HEK293 (cell line): Measurements from ENCODE around the gene VPS11.

Experiments
- CTCF ChIA-PET: fragments of 350-600 bp; formaldehyde crosslinking; extraction: SDS; loops from one replicate; lab custom pipeline; 2021; ENCODE audit warnings: antibody characterized with exemption; lab: Yijun Ruan, JAX
- POLR2A ChIA-PET: fragments of 300-600 bp; formaldehyde crosslinking; extraction: SDS; loops from one replicate; lab custom pipeline; 2020; ENCODE audit warnings: antibody characterized with exemption, inconsistent platforms; lab: Yijun Ruan, JAX
- H3K27ac ChIP-seq: fragments of 200-500 bp; sonication (Bioruptor generic); 2 replicates; pipeline ENCODE4 v1.5.1; 2014; ENCODE audit warnings: low read depth, low read length, control low read depth, inconsistent platforms; ENCODE audit errors: extremely low read depth
- H3K36me3 ChIP-seq, 2 experiments: fragments of 200-500 bp in 1 of 2; sonication (Bioruptor generic) in 1 of 2; 1 replicate in 1 of 2; 2 replicates in 1 of 2; pipeline ENCODE4 v1.5.1; 2014 to 2017; ENCODE audit warnings: inconsistent platforms in 2 of 2, low read length in 2 of 2; ENCODE audit not compliant: control insufficient read depth in 2 of 2, insufficient read depth in 1 of 2
- H3K4me1 ChIP-seq: fragments of 200-500 bp; sonication (Bioruptor generic); 2 replicates; pipeline ENCODE4 v1.5.1; 2014; ENCODE audit warnings: mild to moderate bottlenecking, low read length, inconsistent platforms; ENCODE audit not compliant: control insufficient read depth, insufficient read depth
- H3K4me3 ChIP-seq: 2 replicates; pipeline ENCODE4 v1.5.1; 2011; ENCODE audit warnings: low read depth, mild to moderate bottlenecking, control low read depth, low read length, moderate library complexity
- H3K9me3 ChIP-seq: fragments of 200-500 bp; sonication (Bioruptor generic); 2 replicates; pipeline ENCODE4 v1.5.1; 2014; ENCODE audit warnings: low read depth, low read length, inconsistent platforms; ENCODE audit not compliant: control insufficient read depth, insufficient read depth
- FEZF1 ChIP-seq: fragments of 450-650 bp; formaldehyde crosslinking; IDR thresholded peaks from 2 replicates; pipeline ENCODE4 v1.5.1; 2016; ENCODE audit warnings: missing biosample characterization, missing genetic modification characterization
- YY1 ChIP-seq: fragments of 450-650 bp; formaldehyde crosslinking; IDR thresholded peaks from 2 replicates; pipeline ENCODE4 v1.5.1; 2018; ENCODE audit warnings: missing biosample characterization, missing genetic modification characterization
- YY2 ChIP-seq: fragments of 450-650 bp; formaldehyde crosslinking; IDR thresholded peaks from 2 replicates; pipeline ENCODE4 v1.5.1; 2016; ENCODE audit warnings: missing biosample characterization, missing genetic modification characterization
- ZBTB48 ChIP-seq: fragments of 450-650 bp; formaldehyde crosslinking; IDR thresholded peaks from 2 replicates; pipeline ENCODE4 v1.5.1; 2016; ENCODE audit warnings: missing biosample characterization, missing genetic modification characterization
- ZNF155 ChIP-seq: fragments of 450-650 bp; formaldehyde crosslinking; IDR thresholded peaks from 2 replicates; pipeline ENCODE4 v1.5.1; 2016; ENCODE audit warnings: missing biosample characterization, missing genetic modification characterization
- ZNF157 ChIP-seq: fragments of 450-650 bp; formaldehyde crosslinking; IDR thresholded peaks from 2 replicates; pipeline ENCODE4 v1.5.1; 2016; ENCODE audit warnings: missing biosample characterization, missing genetic modification characterization
- ZNF175 ChIP-seq: fragments of 450-650 bp; formaldehyde crosslinking; IDR thresholded peaks from 2 replicates; pipeline ENCODE4 v1.5.1; 2016; ENCODE audit warnings: missing biosample characterization, missing genetic modification characterization
- ZNF549 ChIP-seq: fragments of 450-650 bp; IDR thresholded peaks from 2 replicates; pipeline ENCODE4 v1.5.1; 2018; ENCODE audit warnings: missing biosample characterization, missing genetic modification characterization, mild to moderate bottlenecking, inconsistent platforms, moderate library complexity
- ZNF626 ChIP-seq: fragments of 450-650 bp; sonication (Bioruptor Pico); formaldehyde crosslinking; IDR thresholded peaks from 2 replicates; pipeline ENCODE4 v1.5.1; 2018; ENCODE audit warnings: missing biosample characterization, missing genetic modification characterization, inconsistent platforms
- ZNF660 ChIP-seq: fragments of 450-650 bp; IDR thresholded peaks from 2 replicates; pipeline ENCODE4 v1.5.1; 2018; ENCODE audit warnings: missing biosample characterization, mild to moderate bottlenecking, missing genetic modification characterization
- ZNF830 ChIP-seq: fragments of 450-650 bp; IDR thresholded peaks from 2 replicates; pipeline ENCODE4 v1.5.0; 2018; ENCODE audit warnings: missing biosample characterization, missing genetic modification characterization, low read depth, mild to moderate bottlenecking, moderate library complexity
- TF ChIP-seq, protein P1 (sequence below): fragments of 450-650 bp; formaldehyde crosslinking; IDR thresholded peaks from 2 replicates; pipeline ENCODE4 v1.5.1; 2016; ENCODE audit warnings: missing biosample characterization, missing genetic modification characterization
- TF ChIP-seq, protein P2 (sequence below): fragments of 450-650 bp; formaldehyde crosslinking; conservative IDR thresholded peaks from 2 replicates; pipeline ENCODE4 v1.5.1; 2016; ENCODE audit warnings: low read depth, missing biosample characterization, missing genetic modification characterization
- TF ChIP-seq, protein P3 (sequence below): fragments of 450-650 bp; formaldehyde crosslinking; IDR thresholded peaks from 2 replicates; pipeline ENCODE4 v1.5.1; 2016; ENCODE audit warnings: missing biosample characterization, missing genetic modification characterization, low read depth
- TF ChIP-seq, protein P4 (sequence below): fragments of 450-650 bp; formaldehyde crosslinking; IDR thresholded peaks from 2 replicates; pipeline ENCODE4 v1.5.1; 2016; ENCODE audit warnings: missing biosample characterization, missing genetic modification characterization, borderline replicate concordance
- TF ChIP-seq, protein P5 (sequence below): fragments of 450-650 bp; formaldehyde crosslinking; IDR thresholded peaks from 2 replicates; pipeline ENCODE4 v1.5.1; 2016; ENCODE audit warnings: missing biosample characterization, missing genetic modification characterization

The VPS11 gene

DNA sequence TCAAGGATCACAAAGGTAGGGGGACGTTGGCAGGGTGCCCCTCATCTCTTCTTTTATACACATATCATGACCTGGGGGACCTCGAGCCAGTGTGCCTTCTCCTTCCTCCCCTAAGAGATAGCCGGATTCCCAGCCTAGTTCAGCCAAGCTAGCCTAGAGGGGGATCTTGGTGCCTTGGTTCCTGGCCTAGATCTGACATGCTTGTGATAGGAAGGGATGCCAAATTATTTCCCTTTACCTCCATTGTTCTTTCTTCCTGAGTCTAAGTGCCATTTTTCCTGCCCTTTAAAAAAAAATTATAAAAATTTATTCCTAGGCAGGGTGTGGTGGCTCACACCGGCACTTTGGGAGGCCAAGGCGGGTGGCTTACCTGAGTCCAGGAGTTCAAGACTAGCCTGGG lies 46.7 kb downstream of the VPS11 start:
- Histone ChIP-seq H3K4me1 (no peaks in the 10 kb centered on the region), H3K4me3 (no peak overlapping the region), H3K9me3 (no peaks in the 10 kb centered on the region), H3K27ac (no peak overlapping the region), H3K36me3 (peaks cover 0 to 76% of the 10 kb centered on the region in 2 experiments; a peak in 1 of 3 replicates)
- TF ChIP-seq ZBTB48 (tag by site-specific recombination) = no peak
- no peak for TF ChIP-seq ZNF660 (tag by site-specific recombination)
- TF ChIP-seq, protein P1, sequence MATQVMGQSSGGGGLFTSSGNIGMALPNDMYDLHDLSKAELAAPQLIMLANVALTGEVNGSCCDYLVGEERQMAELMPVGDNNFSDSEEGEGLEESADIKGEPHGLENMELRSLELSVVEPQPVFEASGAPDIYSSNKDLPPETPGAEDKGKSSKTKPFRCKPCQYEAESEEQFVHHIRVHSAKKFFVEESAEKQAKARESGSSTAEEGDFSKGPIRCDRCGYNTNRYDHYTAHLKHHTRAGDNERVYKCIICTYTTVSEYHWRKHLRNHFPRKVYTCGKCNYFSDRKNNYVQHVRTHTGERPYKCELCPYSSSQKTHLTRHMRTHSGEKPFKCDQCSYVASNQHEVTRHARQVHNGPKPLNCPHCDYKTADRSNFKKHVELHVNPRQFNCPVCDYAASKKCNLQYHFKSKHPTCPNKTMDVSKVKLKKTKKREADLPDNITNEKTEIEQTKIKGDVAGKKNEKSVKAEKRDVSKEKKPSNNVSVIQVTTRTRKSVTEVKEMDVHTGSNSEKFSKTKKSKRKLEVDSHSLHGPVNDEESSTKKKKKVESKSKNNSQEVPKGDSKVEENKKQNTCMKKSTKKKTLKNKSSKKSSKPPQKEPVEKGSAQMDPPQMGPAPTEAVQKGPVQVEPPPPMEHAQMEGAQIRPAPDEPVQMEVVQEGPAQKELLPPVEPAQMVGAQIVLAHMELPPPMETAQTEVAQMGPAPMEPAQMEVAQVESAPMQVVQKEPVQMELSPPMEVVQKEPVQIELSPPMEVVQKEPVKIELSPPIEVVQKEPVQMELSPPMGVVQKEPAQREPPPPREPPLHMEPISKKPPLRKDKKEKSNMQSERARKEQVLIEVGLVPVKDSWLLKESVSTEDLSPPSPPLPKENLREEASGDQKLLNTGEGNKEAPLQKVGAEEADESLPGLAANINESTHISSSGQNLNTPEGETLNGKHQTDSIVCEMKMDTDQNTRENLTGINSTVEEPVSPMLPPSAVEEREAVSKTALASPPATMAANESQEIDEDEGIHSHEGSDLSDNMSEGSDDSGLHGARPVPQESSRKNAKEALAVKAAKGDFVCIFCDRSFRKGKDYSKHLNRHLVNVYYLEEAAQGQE (tag by site-specific recombination) = no peak
- TF ChIP-seq ZNF549 (tag by site-specific recombination) = no peak
- TF ChIP-seq ZNF155 (tag by site-specific recombination) = no peak
- TF ChIP-seq YY1 = no peak
- TF ChIP-seq ZNF626 (tag by site-specific recombination) = no peak
- TF ChIP-seq ZNF157 (tag by site-specific recombination) = no peak
- no peak for TF ChIP-seq ZNF830
- TF ChIP-seq, protein P2, sequence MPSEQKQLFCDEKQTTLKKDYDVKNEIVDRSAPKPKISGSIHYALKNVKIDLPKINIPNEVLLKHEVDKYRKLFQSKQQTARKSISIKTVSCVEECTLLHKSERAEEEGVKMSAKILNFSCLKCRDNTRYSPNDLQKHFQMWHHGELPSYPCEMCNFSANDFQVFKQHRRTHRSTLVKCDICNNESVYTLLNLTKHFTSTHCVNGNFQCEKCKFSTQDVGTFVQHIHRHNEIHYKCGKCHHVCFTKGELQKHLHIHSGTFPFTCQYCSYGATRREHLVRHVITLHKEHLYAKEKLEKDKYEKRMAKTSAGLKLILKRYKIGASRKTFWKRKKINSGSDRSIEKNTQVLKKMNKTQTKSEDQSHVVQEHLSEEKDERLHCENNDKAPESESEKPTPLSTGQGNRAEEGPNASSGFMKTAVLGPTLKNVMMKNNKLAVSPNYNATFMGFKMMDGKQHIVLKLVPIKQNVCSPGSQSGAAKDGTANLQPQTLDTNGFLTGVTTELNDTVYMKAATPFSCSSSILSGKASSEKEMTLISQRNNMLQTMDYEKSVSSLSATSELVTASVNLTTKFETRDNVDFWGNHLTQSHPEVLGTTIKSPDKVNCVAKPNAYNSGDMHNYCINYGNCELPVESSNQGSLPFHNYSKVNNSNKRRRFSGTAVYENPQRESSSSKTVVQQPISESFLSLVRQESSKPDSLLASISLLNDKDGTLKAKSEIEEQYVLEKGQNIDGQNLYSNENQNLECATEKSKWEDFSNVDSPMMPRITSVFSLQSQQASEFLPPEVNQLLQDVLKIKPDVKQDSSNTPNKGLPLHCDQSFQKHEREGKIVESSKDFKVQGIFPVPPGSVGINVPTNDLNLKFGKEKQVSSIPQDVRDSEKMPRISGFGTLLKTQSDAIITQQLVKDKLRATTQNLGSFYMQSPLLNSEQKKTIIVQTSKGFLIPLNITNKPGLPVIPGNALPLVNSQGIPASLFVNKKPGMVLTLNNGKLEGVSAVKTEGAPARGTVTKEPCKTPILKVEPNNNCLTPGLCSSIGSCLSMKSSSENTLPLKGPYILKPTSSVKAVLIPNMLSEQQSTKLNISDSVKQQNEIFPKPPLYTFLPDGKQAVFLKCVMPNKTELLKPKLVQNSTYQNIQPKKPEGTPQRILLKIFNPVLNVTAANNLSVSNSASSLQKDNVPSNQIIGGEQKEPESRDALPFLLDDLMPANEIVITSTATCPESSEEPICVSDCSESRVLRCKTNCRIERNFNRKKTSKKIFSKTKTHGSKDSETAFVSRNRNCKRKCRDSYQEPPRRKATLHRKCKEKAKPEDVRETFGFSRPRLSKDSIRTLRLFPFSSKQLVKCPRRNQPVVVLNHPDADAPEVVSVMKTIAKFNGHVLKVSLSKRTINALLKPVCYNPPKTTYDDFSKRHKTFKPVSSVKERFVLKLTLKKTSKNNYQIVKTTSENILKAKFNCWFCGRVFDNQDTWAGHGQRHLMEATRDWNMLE (tag by site-specific recombination) = no peak
- TF ChIP-seq, protein P3, sequence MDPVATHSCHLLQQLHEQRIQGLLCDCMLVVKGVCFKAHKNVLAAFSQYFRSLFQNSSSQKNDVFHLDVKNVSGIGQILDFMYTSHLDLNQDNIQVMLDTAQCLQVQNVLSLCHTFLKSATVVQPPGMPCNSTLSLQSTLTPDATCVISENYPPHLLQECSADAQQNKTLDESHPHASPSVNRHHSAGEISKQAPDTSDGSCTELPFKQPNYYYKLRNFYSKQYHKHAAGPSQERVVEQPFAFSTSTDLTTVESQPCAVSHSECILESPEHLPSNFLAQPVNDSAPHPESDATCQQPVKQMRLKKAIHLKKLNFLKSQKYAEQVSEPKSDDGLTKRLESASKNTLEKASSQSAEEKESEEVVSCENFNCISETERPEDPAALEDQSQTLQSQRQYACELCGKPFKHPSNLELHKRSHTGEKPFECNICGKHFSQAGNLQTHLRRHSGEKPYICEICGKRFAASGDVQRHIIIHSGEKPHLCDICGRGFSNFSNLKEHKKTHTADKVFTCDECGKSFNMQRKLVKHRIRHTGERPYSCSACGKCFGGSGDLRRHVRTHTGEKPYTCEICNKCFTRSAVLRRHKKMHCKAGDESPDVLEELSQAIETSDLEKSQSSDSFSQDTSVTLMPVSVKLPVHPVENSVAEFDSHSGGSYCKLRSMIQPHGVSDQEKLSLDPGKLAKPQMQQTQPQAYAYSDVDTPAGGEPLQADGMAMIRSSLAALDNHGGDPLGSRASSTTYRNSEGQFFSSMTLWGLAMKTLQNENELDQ = no peak
- TF ChIP-seq YY2 (tag by site-specific recombination) = no peak
- POLR2A ChIA-PET = interaction anchor here (0.7 kb wide), 1 partner anchor 302 kb away, joined by 3 read pairs; no protein-coding TSS in a partner anchor
- CTCF ChIA-PET = no interaction called here

DNA sequence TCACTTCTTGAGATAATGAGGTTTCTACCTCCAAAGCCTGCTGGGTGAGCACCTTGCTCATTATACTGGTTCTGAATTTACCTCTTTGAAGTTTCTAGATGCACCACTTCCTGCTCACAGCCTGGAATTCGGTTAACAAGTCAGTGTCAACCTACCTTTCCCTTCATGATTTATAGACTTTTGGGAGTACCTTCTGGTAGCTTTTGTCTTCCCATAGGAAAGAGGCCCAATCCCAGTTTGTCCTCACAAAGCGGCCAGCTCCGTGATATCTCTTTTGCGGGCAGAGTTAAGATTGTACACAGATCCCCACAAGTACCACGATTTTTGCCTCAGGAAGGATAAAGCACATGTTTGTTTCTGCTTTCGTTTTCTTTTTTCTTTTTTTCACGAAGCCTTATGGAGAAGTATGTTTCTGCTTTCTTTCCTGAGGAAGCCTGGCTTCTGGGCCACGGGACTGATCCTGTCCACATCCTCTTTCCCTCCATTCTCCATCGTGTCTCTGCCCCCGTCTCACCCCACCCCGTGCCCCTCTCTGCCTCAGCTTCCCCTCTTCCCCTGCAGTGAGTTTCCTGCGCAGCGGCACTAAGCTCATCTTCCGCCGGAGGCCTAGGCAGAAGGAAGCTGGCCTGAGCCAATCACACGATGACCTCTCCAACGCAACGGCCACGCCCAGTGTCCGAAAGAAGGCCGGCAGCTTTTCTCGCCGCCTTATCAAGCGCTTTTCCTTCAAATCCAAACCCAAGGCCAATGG lies 48.0 kb downstream of the VPS11 start:
- H3K27ac ChIP-seq = no peak overlapping the region
- H3K9me3 ChIP-seq = no peaks in the 10 kb centered on the region
- POLR2A ChIA-PET = interaction anchor here (0.5 to 0.8 kb wide), 2 partner anchors 24 to 30 kb away, joined by 3 to 5 read pairs; no protein-coding TSS in a partner anchor
- CTCF ChIA-PET = interaction anchor here (0.6 kb wide), 2 partner anchors 20 to 38 kb away, joined by 4 read pairs; no protein-coding TSS in a partner anchor
- H3K36me3 ChIP-seq = peaks cover 0 to 64% of the 10 kb centered on the region in 2 experiments; a peak in 1 of 3 replicates
- H3K4me1 ChIP-seq = no peaks in the 10 kb centered on the region
- H3K4me3 ChIP-seq = no peak overlapping the region
- TF ChIP-seq, protein P4, sequence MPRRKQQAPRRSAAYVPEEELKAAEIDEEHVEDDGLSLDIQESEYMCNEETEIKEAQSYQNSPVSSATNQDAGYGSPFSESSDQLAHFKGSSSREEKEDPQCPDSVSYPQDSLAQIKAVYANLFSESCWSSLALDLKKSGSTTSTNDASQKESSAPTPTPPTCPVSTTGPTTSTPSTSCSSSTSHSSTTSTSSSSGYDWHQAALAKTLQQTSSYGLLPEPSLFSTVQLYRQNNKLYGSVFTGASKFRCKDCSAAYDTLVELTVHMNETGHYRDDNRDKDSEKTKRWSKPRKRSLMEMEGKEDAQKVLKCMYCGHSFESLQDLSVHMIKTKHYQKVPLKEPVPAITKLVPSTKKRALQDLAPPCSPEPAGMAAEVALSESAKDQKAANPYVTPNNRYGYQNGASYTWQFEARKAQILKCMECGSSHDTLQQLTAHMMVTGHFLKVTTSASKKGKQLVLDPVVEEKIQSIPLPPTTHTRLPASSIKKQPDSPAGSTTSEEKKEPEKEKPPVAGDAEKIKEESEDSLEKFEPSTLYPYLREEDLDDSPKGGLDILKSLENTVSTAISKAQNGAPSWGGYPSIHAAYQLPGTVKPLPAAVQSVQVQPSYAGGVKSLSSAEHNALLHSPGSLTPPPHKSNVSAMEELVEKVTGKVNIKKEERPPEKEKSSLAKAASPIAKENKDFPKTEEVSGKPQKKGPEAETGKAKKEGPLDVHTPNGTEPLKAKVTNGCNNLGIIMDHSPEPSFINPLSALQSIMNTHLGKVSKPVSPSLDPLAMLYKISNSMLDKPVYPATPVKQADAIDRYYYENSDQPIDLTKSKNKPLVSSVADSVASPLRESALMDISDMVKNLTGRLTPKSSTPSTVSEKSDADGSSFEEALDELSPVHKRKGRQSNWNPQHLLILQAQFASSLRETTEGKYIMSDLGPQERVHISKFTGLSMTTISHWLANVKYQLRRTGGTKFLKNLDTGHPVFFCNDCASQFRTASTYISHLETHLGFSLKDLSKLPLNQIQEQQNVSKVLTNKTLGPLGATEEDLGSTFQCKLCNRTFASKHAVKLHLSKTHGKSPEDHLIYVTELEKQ (tag by site-specific recombination) = no peak
- TF ChIP-seq ZNF175 (tag by site-specific recombination) (no peak), FEZF1 (tag by site-specific recombination) (no peak)
- TF ChIP-seq, protein P5, sequence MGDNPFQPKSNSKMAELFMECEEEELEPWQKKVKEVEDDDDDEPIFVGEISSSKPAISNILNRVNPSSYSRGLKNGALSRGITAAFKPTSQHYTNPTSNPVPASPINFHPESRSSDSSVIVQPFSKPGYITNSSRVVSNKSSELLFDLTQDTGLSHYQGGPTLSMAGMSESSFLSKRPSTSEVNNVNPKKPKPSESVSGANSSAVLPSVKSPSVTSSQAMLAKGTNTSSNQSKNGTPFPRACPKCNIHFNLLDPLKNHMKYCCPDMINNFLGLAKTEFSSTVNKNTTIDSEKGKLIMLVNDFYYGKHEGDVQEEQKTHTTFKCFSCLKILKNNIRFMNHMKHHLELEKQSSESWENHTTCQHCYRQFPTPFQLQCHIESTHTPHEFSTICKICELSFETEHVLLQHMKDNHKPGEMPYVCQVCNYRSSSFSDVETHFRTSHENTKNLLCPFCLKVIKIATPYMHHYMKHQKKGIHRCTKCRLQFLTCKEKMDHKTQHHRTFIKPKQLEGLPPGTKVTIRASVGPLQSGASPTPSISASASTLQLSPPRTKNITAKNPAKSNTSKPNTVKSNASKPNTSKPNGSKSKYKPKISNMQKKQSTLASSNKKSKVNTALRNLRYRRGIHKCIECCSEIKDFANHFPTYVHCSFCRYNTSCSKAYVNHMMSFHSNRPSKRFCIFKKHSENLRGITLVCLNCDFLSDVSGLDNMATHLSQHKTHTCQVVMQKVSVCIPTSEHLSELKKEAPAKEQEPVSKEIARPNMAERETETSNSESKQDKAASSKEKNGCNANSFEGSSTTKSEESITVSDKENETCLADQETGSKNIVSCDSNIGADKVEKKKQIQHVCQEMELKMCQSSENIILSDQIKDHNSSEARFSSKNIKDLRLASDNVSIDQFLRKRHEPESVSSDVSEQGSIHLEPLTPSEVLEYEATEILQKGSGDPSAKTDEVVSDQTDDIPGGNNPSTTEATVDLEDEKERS (tag by site-specific recombination) = no peak
